IMR-90 (cell line): ENCODE data around the gene CYP19A1. TPM values are rescaled to one million over a fixed set of nuclear protein-coding genes. Genes with fewer than 3 reads are reported as not detected.

Source experiments
- ATAC-seq: fragments of 200-7000 bp; cut with Tn5 transposase; 2 replicates; pipeline ENCODE4 v1.9.1; 2020; ENCODE audit warnings: low read depth, mild to moderate bottlenecking, moderate library complexity
- BruUV-seq: library from RNA; stranded (reverse); fragments of 400-500 nt; replicated peaks from 2 replicates; lab custom pipeline; 2021; lab: Mats Ljungman, UMichigan
- CTCF ChIA-PET: fragments of 300-600 bp; formaldehyde crosslinking; extraction: SDS; loops from one replicate; lab custom pipeline; 2021; ENCODE audit warnings: antibody characterized with exemption; lab: Yijun Ruan, JAX
- POLR2A ChIA-PET: fragments of 300-600 bp; sonication (Branson Sonifier 250); formaldehyde crosslinking; loops from one replicate; lab custom pipeline; 2022; ENCODE audit warnings: antibody characterized with exemption; ENCODE audit not compliant: unreplicated experiment; lab: Charles Lee
- DNase-seq: peaks from one replicate; pipeline ENCODE4 v3.0.0; 2013
- H2AFZ ChIP-seq: replicated peaks from 2 replicates; pipeline ENCODE3; 2013; ENCODE audit warnings: low read length, mild to moderate bottlenecking; ENCODE audit not compliant: poor library complexity
- H2AK5ac ChIP-seq: 2 replicates; pipeline ENCODE4 v1.6.1; 2013; ENCODE audit warnings: low read depth, low read length, inconsistent platforms
- H2AK9ac ChIP-seq: replicated peaks from 2 replicates; pipeline ENCODE3; 2013; ENCODE audit warnings: mild to moderate bottlenecking, low read depth, low read length, moderate library complexity; ENCODE audit not compliant: poor library complexity
- H2BK120ac ChIP-seq: 2 replicates; pipeline ENCODE4 v1.6.1; 2013; ENCODE audit warnings: low read depth, low read length, inconsistent platforms
- H2BK15ac ChIP-seq: 3 replicates; pipeline ENCODE4 v1.6.1; 2013; ENCODE audit warnings: low read depth, low read length, inconsistent platforms
- H2BK20ac ChIP-seq: 2 replicates; pipeline ENCODE4 v1.6.1; 2013; ENCODE audit warnings: low read depth, mild to moderate bottlenecking, inconsistent platforms, low read length, moderate library complexity
- H2BK5ac ChIP-seq: 2 replicates; pipeline ENCODE4 v1.6.1; 2013; ENCODE audit warnings: mild to moderate bottlenecking, low read depth, low read length, inconsistent platforms; ENCODE audit not compliant: poor library complexity, severe bottlenecking
- H3K14ac ChIP-seq: replicated peaks from 2 replicates; pipeline ENCODE4 v1.6.1; 2013; ENCODE audit warnings: low read depth, low read length, inconsistent platforms
- H3K18ac ChIP-seq: 2 replicates; pipeline ENCODE4 v1.6.1; 2013; ENCODE audit warnings: low read depth, low read length, control low read depth
- H3K23ac ChIP-seq: 2 replicates; pipeline ENCODE4 v1.6.1; 2013; ENCODE audit warnings: low read depth, low read length, inconsistent platforms
- H3K27ac ChIP-seq: 2 replicates; pipeline ENCODE4 v1.5.1; 2013; ENCODE audit warnings: mild to moderate bottlenecking, control low read depth, low read length; ENCODE audit not compliant: insufficient read depth
- H3K27me3 ChIP-seq: 2 replicates; pipeline ENCODE4 v1.6.1; 2013; ENCODE audit warnings: low read length; ENCODE audit not compliant: control insufficient read depth, insufficient read depth
- H3K36me3 ChIP-seq: 2 replicates; pipeline ENCODE4 v1.6.1; 2013; ENCODE audit warnings: low read length, mixed read lengths; ENCODE audit not compliant: control insufficient read depth, insufficient read depth
- H3K4ac ChIP-seq: 2 replicates; pipeline ENCODE4 v1.6.1; 2013; ENCODE audit warnings: low read depth, low read length, inconsistent platforms
- H3K4me1 ChIP-seq: 2 replicates; pipeline ENCODE4 v1.6.1; 2013; ENCODE audit warnings: low read length, mixed read lengths; ENCODE audit not compliant: control insufficient read depth, insufficient read depth
- H3K4me2 ChIP-seq: 2 replicates; pipeline ENCODE4 v1.6.1; 2013; ENCODE audit warnings: low read depth, mild to moderate bottlenecking, control low read depth, low read length, moderate library complexity
- H3K4me3 ChIP-seq: 2 replicates; pipeline ENCODE4 v1.5.1; 2013; ENCODE audit warnings: low read depth, mild to moderate bottlenecking, control low read depth, low read length, moderate library complexity; ENCODE audit not compliant: insufficient read depth
- H3K56ac ChIP-seq: 2 replicates; pipeline ENCODE4 v1.6.1; 2013; ENCODE audit warnings: low read length, inconsistent platforms; ENCODE audit not compliant: insufficient read depth; ENCODE audit errors: extremely low read depth
- H3K79me1 ChIP-seq, 2 experiments: 2 replicates each; pipeline ENCODE4 v1.6.1; 2013; ENCODE audit warnings: low read length in 2 of 2, inconsistent platforms in 1 of 2, low read depth in 1 of 2
- H3K9ac ChIP-seq: 2 replicates; pipeline ENCODE4 v1.6.1; 2013; ENCODE audit warnings: low read depth, low read length, control low read depth
- H3K9me1 ChIP-seq: 2 replicates; pipeline ENCODE4 v1.6.1; 2013; ENCODE audit warnings: low read length, inconsistent platforms; ENCODE audit not compliant: insufficient read depth
- H3K9me3 ChIP-seq: 2 replicates; pipeline ENCODE4 v1.6.1; 2013; ENCODE audit warnings: low read length; ENCODE audit not compliant: control insufficient read depth, insufficient read depth
- H4K20me1 ChIP-seq: 2 replicates; pipeline ENCODE4 v1.6.1; 2013; ENCODE audit warnings: low read length, inconsistent platforms; ENCODE audit not compliant: insufficient read depth
- H4K5ac ChIP-seq: 2 replicates; pipeline ENCODE4 v1.6.1; 2013; ENCODE audit warnings: mild to moderate bottlenecking, low read depth, low read length, control low read depth
- H4K8ac ChIP-seq, 2 experiments: 2 replicates each; pipeline ENCODE4 v1.6.1; 2013; ENCODE audit warnings: low read depth in 2 of 2, low read length in 2 of 2, control low read depth in 1 of 2, inconsistent platforms in 1 of 2
- H4K91ac ChIP-seq: 2 replicates; pipeline ENCODE4 v1.6.1; 2013; ENCODE audit warnings: low read depth, low read length, inconsistent platforms; ENCODE audit not compliant: insufficient read depth
- CHD1 ChIP-seq: IDR thresholded peaks from 2 replicates; pipeline ENCODE4 v1.6.1; 2012; ENCODE audit warnings: low read depth, low read length, improper control_type of control experiment
- FOS ChIP-seq: fragments of 150-350 bp; IDR thresholded peaks from 2 replicates; pipeline ENCODE4 v1.6.1; 2016; ENCODE audit warnings: low read depth, low read length
- MXI1 ChIP-seq: IDR thresholded peaks from 2 replicates; pipeline ENCODE4 v1.6.1; 2012; ENCODE audit warnings: low read depth, mild to moderate bottlenecking, low read length, moderate library complexity, borderline replicate concordance
- RCOR1 ChIP-seq: IDR thresholded peaks from 2 replicates; pipeline ENCODE4 v1.6.1; 2012; ENCODE audit warnings: mild to moderate bottlenecking, low read length, improper control_type of control experiment; ENCODE audit not compliant: insufficient replicate concordance
- RFX5 ChIP-seq: IDR thresholded peaks from 2 replicates; pipeline ENCODE4 v1.8.0; 2012; ENCODE audit warnings: low read depth, mild to moderate bottlenecking, low read length, moderate library complexity
- WGBS, 2 experiments: methylation state at CpG; one replicate each; pipeline versions ENCODE4 v1.1.5 to v1.1.7; 2013; ENCODE audit warnings: missing lambda C conversion rate in 2 of 2; ENCODE audit not compliant: insufficient read length in 1 of 2; ENCODE audit errors: extremely low coverage in 2 of 2; 5-methylcytosine and 5-hydroxymethylcytosine counted together
- dilution Hi-C: fragments of 300-500 bp; cut with HindIII; formaldehyde crosslinking; loops from one replicate; pipeline ENCODE4 v1.14.3; 2018; ENCODE audit warnings: low sequenced_read_pairs; ENCODE audit not compliant: unreplicated experiment
- in situ Hi-C: fragments of 300-500 bp; cut with MboI; formaldehyde crosslinking; loops from 3 replicates; pipeline ENCODE4 v1.14.3; 2019; ENCODE audit warnings: low sequenced_read_pairs, inconsistent platforms, mixed read lengths
- intact Hi-C: fragments of 100-400 bp; cut with micrococcal nuclease; formaldehyde crosslinking; loops from 2 replicates; pipeline ENCODE4 v1.10.0; 2022
- polyA plus RNA-seq, 3 experiments: library from polyadenylated mRNA; depleted of rRNA; stranded (reverse); fragments of >200 nt; gene quantifications; 2 replicates each; pipeline ENCODE4 v1.2.3, GENCODE V29; 2012; ENCODE audit warnings: low replicate concordance in 1 of 3
- total RNA-seq: library from RNA; depleted of rRNA; stranded (reverse); fragments of >200 nt; gene quantifications from 2 replicates; pipeline ENCODE4 v1.2.3, GENCODE V29; 2012
- TF ChIP-seq, protein P1 (sequence below): fragments of 150-350 bp; IDR thresholded peaks from 2 replicates; pipeline ENCODE4 v1.6.1; 2016; ENCODE audit warnings: low read depth, mild to moderate bottlenecking, low read length, moderate library complexity, borderline replicate concordance

Gene CYP19A1
- total and polyA plus RNA-seq, 2 of the 4 experiments (the other 2 are of a cell fraction) = not detected

- H4K5ac ChIP-seq = no peak overlapping the region
- H2BK5ac ChIP-seq = no peak overlapping the region
- no peak overlapping the region for H2AK9ac ChIP-seq
- in situ Hi-C loops = no loop called here
- POLR2A ChIA-PET = no interaction called here
- H3K36me3 ChIP-seq = no peaks in the 10 kb centered on the region
- H3K14ac ChIP-seq = no peak overlapping the region
- H3K4me3 ChIP-seq = no peak overlapping the region
- no peak overlapping the region for H4K91ac ChIP-seq
- no peak overlapping the region for H3K18ac ChIP-seq
- dilution Hi-C loops = no loop called here
- no peak for ATAC-seq
- BruUV-seq = no TSS peak
- H4K20me1 ChIP-seq = no peaks in the 10 kb centered on the region
- H3K23ac ChIP-seq = no peak overlapping the region
- H3K4me2 ChIP-seq = no peak overlapping the region
- WGBS, 2 experiments = no CpG with 5 or more reads among the region's 3 CpGs
- no peak overlapping the region for H3K4ac ChIP-seq
- no peak overlapping the region for H2BK120ac ChIP-seq
- no peak overlapping the region for H4K8ac ChIP-seq
- no peaks in the 10 kb centered on the region for H3K79me1 ChIP-seq
- H2BK20ac ChIP-seq = no peak overlapping the region
- no peaks in the 10 kb centered on the region for H3K4me1 ChIP-seq
- no peak for DNase-seq
- H2AFZ ChIP-seq = no peak overlapping the region
- intact Hi-C loops = no loop called here
- H3K27me3 ChIP-seq = peaks cover 51% of the 10 kb centered on the region
- no peak overlapping the region for H3K27ac ChIP-seq
- no peak overlapping the region for H3K9ac ChIP-seq
- CTCF ChIA-PET = no interaction called here
- H3K56ac ChIP-seq = no peak overlapping the region
- H2AK5ac ChIP-seq = no peak overlapping the region
- no peaks in the 10 kb centered on the region for H3K9me1 ChIP-seq
- H3K9me3 ChIP-seq = no peaks in the 10 kb centered on the region
- no peak for TF ChIP-seq MXI1
- TF ChIP-seq RFX5 = no peak
- TF ChIP-seq, protein P1, sequence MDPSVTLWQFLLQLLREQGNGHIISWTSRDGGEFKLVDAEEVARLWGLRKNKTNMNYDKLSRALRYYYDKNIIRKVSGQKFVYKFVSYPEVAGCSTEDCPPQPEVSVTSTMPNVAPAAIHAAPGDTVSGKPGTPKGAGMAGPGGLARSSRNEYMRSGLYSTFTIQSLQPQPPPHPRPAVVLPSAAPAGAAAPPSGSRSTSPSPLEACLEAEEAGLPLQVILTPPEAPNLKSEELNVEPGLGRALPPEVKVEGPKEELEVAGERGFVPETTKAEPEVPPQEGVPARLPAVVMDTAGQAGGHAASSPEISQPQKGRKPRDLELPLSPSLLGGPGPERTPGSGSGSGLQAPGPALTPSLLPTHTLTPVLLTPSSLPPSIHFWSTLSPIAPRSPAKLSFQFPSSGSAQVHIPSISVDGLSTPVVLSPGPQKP = no peak
- no peak for TF ChIP-seq FOS
- TF ChIP-seq RCOR1 = no peak
- TF ChIP-seq CHD1 = no peak
- no peak overlapping the region for H2BK15ac ChIP-seq
Measured at GRCh38 chr15:51252671-51253070, 85.7 kb downstream of the CYP19A1 start.
